KMS-11 (cell line): Measurements from ENCODE around the gene PHRF1.

Experiments used
- H2AFZ ChIP-seq: fragments of 200-600 bp; sonication (generic); 2 replicates; pipeline ENCODE4 v1.6.1; 2016; ENCODE audit warnings: antibody characterized with exemption, mixed run types, low read depth
- H3K27ac ChIP-seq: fragments of 200-600 bp; sonication (generic); 2 replicates; pipeline ENCODE4 v1.6.1; 2016; ENCODE audit warnings: mild to moderate bottlenecking, mixed run types
- H3K27me3 ChIP-seq: fragments of 200-600 bp; sonication (generic); 2 replicates; pipeline ENCODE4 v1.6.1; 2017; ENCODE audit warnings: mild to moderate bottlenecking, low read depth, mixed run types, moderate library complexity; ENCODE audit not compliant: insufficient read depth
- H3K36me3 ChIP-seq: fragments of 200-600 bp; sonication (generic); 2 replicates; pipeline ENCODE4 v1.6.1; 2017; ENCODE audit warnings: mild to moderate bottlenecking, mixed run types; ENCODE audit not compliant: insufficient read depth
- H3K4me1 ChIP-seq: fragments of 200-600 bp; sonication (generic); 2 replicates; pipeline ENCODE4 v1.6.1; 2016; ENCODE audit warnings: mild to moderate bottlenecking, low read depth, mixed run types; ENCODE audit not compliant: poor library complexity, severe bottlenecking
- H3K4me2 ChIP-seq: fragments of 200-600 bp; sonication (generic); 2 replicates; pipeline ENCODE4 v1.7.0; 2016; ENCODE audit warnings: mild to moderate bottlenecking, mixed run types
- H3K4me3 ChIP-seq: fragments of 200-600 bp; sonication (generic); IDR thresholded peaks from 2 replicates; pipeline ENCODE4 v1.6.1; 2017; ENCODE audit warnings: low read depth, low read length, mixed read lengths; ENCODE audit not compliant: insufficient read depth
- H3K79me2 ChIP-seq: fragments of 200-600 bp; sonication (generic); 2 replicates; pipeline ENCODE4 v1.6.1; 2016; ENCODE audit warnings: low read depth, mixed run types; ENCODE audit not compliant: insufficient read depth
- H3K9ac ChIP-seq: fragments of 200-600 bp; sonication (generic); 2 replicates; pipeline ENCODE4 v1.6.1; 2016; ENCODE audit warnings: mild to moderate bottlenecking, mixed run types
- H4K20me1 ChIP-seq: fragments of 200-600 bp; sonication (generic); 2 replicates; pipeline ENCODE4 v1.6.1; 2016; ENCODE audit warnings: mild to moderate bottlenecking, mixed run types; ENCODE audit not compliant: insufficient read depth
- CTCF ChIP-seq: fragments of 200-600 bp; sonication (generic); conservative IDR thresholded peaks from 2 replicates; pipeline ENCODE4 v1.6.1; 2017; ENCODE audit warnings: low read depth, mild to moderate bottlenecking, antibody characterized with exemption, low read length, moderate library complexity, mixed read lengths

The PHRF1 gene

GRCh38 chr11:532986-533585, 43.2 kb upstream of the PHRF1 start:
- TF ChIP-seq CTCF = no peak
- Histone ChIP-seq H2AFZ (no peak overlapping the region), H3K36me3 (no peaks in the 10 kb centered on the region), H3K4me1 (peaks cover 24% of the 10 kb centered on the region), H3K79me2 (peaks cover 4% of the 10 kb centered on the region; the same call in 1 of the 2 replicates), H3K9ac (no peak overlapping the region), H3K27me3 (no peaks in the 10 kb centered on the region), H3K4me2 (no peak overlapping the region), H3K4me3 (no peak overlapping the region), H3K27ac (no peak overlapping the region), H4K20me1 (no peaks in the 10 kb centered on the region)

- Histone ChIP-seq H3K4me3 (no peak overlapping the region), H3K27me3 (no peaks in the 10 kb centered on the region), H3K36me3 (no peaks in the 10 kb centered on the region), H3K79me2 (peaks cover 4% of the 10 kb centered on the region; the same call in 1 of the 2 replicates), H2AFZ (no peak overlapping the region), H3K9ac (peak overlapping the region; percentile 66; the same call in 1 of the 2 replicates), H3K4me1 (peaks cover 29% of the 10 kb centered on the region), H4K20me1 (no peaks in the 10 kb centered on the region), H3K4me2 (peak overlapping the region; percentile 85), H3K27ac (peak overlapping the region; percentile 61; the same call in 1 of the 2 replicates)
- no peak for TF ChIP-seq CTCF
Measured at GRCh38 chr11:533586-534395, 42.5 kb upstream of the PHRF1 start.

- Histone ChIP-seq H3K27ac (peak overlapping the region; percentile 61), H4K20me1 (no peaks in the 10 kb centered on the region), H3K4me2 (peak overlapping the region; percentile 85), H3K27me3 (no peaks in the 10 kb centered on the region), H2AFZ (peak overlapping the region; percentile 47), H3K4me3 (no peak overlapping the region), H3K79me2 (peaks cover 4% of the 10 kb centered on the region; the same call in 1 of the 2 replicates), H3K4me1 (peaks cover 29% of the 10 kb centered on the region), H3K9ac (peak overlapping the region; percentile 66), H3K36me3 (no peaks in the 10 kb centered on the region)
- TF ChIP-seq CTCF = no peak
Measured at GRCh38 chr11:534396-535209, 41.7 kb upstream of the PHRF1 start.

GRCh38 chr11:535210-535518, 41.1 kb upstream of the PHRF1 start:
- Histone ChIP-seq H3K27me3 (no peaks in the 10 kb centered on the region), H3K4me3 (no peak overlapping the region), H3K79me2 (peaks cover 4% of the 10 kb centered on the region; the same call in 1 of the 2 replicates), H3K36me3 (no peaks in the 10 kb centered on the region), H2AFZ (no peak overlapping the region), H4K20me1 (no peaks in the 10 kb centered on the region), H3K27ac (no peak overlapping the region), H3K4me1 (peaks cover 29% of the 10 kb centered on the region), H3K4me2 (no peak overlapping the region), H3K9ac (no peak overlapping the region; the same call in 1 of the 2 replicates)
- TF ChIP-seq CTCF = no peak
